ENCODE measurements around the gene JUP. TPM values are rescaled to one million over a fixed set of nuclear protein-coding genes. Genes with fewer than 3 reads are reported as not detected.

JUP gene
- total RNA-seq, 1 donor from 2014 or later: 92.5 TPM

GRCh38 chr17:41785859-41786226 lies 668 bp downstream of the JUP start:
- TF ChIP-seq CTCF (IDR thresholded peaks at IDR 0.05): no peak
- ATAC-seq (peak; percentile 62 to 69), DNase-seq (peak; percentile 82)
- intact Hi-C loops (cut with DNase I): no loop called here
- H3K27ac ChIP-seq: peak overlapping the region; percentile 93
- H3K36me3 ChIP-seq: no peaks in the 10 kb centered on the region
- peak overlapping the region; percentile 84 for H3K4me3 ChIP-seq
- peaks cover 55% of the 10 kb centered on the region for H3K4me1 ChIP-seq
- no peaks in the 10 kb centered on the region for H3K9me3 ChIP-seq
- H3K27me3 ChIP-seq (ENCODE audit: low read depth): no peaks in the 10 kb centered on the region

DNA sequence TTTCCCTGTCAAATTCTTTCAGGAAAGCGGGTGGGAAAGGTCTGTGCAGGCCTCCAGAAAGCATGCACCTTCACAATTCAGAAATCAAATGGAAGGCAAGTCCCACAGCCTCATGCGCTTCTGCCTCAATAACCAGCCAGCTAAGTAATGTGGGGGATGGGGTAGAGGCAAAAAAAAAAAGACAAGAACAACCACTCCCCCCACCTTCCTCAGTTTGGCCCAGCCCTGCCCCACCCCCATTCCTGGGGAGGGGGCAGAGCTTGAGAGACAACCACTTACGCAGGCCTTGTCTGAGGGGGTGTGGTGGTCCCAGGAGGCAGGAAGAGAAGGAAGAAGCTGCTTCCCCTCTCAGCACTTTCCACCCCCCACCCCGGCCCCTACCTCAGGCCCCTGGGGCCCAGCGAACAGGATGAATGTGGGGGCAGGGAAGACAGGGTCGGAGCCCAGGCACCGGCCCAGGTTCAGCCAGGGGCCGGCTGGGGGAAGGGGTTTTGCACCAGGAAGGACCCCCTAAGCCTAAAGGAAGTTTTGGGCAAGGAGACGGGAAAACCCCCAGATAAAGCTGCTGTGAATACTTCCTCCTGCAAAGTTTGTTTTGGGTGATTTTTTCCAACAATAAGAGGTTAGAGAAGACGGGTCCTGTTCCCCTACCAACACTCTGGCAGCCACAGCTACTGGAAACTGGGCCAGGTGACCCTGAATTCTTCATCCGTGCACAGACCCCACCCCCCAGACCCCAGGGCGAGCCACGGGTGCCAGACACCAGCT lies 1.2 kb downstream of the JUP start:
- Histone ChIP-seq H3K4me1 (peaks cover 55% of the 10 kb centered on the region), H3K9me3 (no peaks in the 10 kb centered on the region), H3K36me3 (no peaks in the 10 kb centered on the region), H3K27me3 (ENCODE audit: low read depth) (no peaks in the 10 kb centered on the region), H3K4me3 (peak overlapping the region; percentile 84), H3K27ac (peak overlapping the region; percentile 93)
- no peak for TF ChIP-seq CTCF (IDR thresholded peaks at IDR 0.05)
- intact Hi-C loops (cut with DNase I): no loop called here
- no peak for DNase-seq
- no peak for ATAC-seq

- Histone ChIP-seq H3K4me3 (peak overlapping the region; percentile 84), H3K4me1 (peaks cover 64% of the 10 kb centered on the region), H3K27me3 (ENCODE audit: low read depth) (no peaks in the 10 kb centered on the region), H3K9me3 (no peaks in the 10 kb centered on the region), H3K36me3 (no peaks in the 10 kb centered on the region), H3K27ac (peak overlapping the region; percentile 93)
- intact Hi-C loops (cut with DNase I): no loop called here
- ATAC-seq: peak in 1 of 2 donors; percentile 17
- TF ChIP-seq CTCF (IDR thresholded peaks at IDR 0.05): no peak
- no peak for DNase-seq
These were observed 2.2 kb downstream of the JUP start for GRCh38 chr17:41784207-41784744.

DNA sequence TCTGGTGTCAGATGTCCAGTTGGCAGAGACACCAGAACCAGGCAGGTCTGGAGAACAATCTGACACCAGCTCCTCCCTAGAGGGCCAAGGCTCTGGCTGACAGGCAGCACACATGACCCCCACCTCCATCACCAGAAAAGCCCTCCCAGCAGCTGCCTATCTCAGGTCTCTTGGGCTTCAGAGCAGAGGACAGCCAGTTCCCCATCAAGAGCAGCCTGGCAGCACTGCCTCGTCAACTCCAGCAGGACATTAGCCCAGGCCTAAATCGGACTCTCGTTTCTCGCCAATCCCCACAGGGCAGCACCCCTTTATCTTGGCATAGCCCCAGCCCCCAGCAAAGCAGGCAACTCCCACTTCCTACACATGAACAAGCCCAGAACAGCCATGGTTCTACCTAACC lies 4.4 kb downstream of the JUP start:
- intact Hi-C loops (cut with DNase I): no loop called here
- no peaks in the 10 kb centered on the region for H3K27me3 ChIP-seq (ENCODE audit: low read depth)
- H3K4me3 ChIP-seq: no peak overlapping the region
- H3K4me1 ChIP-seq: peaks cover 74% of the 10 kb centered on the region
- no peak for TF ChIP-seq CTCF (IDR thresholded peaks at IDR 0.05)
- no peaks in the 10 kb centered on the region for H3K9me3 ChIP-seq
- H3K27ac ChIP-seq: peak overlapping the region; percentile 56
- ATAC-seq (no peak), DNase-seq (no peak)
- H3K36me3 ChIP-seq: no peaks in the 10 kb centered on the region

GRCh38 chr17:41781404-41782110 lies 5.0 kb downstream of the JUP start:
- no peaks in the 10 kb centered on the region for H3K36me3 ChIP-seq
- H3K9me3 ChIP-seq: no peaks in the 10 kb centered on the region
- no peak overlapping the region for H3K4me3 ChIP-seq
- ATAC-seq (no peak), DNase-seq (no peak)
- intact Hi-C loops (cut with DNase I): no loop called here
- no peaks in the 10 kb centered on the region for H3K27me3 ChIP-seq (ENCODE audit: low read depth)
- peak overlapping the region; percentile 56 for H3K27ac ChIP-seq
- peaks cover 80% of the 10 kb centered on the region for H3K4me1 ChIP-seq
- TF ChIP-seq CTCF (IDR thresholded peaks at IDR 0.05): no peak

Data from lower lobe of right lung (tissue), 2 donors.